ENCODE measurements around the gene DENND6B. TPM values are rescaled to one million over a fixed set of nuclear protein-coding genes. Genes with fewer than 3 reads are reported as not detected.

The DENND6B gene
- total RNA-seq, 1 experiment from 2014 or later = 2.5 TPM

DNA sequence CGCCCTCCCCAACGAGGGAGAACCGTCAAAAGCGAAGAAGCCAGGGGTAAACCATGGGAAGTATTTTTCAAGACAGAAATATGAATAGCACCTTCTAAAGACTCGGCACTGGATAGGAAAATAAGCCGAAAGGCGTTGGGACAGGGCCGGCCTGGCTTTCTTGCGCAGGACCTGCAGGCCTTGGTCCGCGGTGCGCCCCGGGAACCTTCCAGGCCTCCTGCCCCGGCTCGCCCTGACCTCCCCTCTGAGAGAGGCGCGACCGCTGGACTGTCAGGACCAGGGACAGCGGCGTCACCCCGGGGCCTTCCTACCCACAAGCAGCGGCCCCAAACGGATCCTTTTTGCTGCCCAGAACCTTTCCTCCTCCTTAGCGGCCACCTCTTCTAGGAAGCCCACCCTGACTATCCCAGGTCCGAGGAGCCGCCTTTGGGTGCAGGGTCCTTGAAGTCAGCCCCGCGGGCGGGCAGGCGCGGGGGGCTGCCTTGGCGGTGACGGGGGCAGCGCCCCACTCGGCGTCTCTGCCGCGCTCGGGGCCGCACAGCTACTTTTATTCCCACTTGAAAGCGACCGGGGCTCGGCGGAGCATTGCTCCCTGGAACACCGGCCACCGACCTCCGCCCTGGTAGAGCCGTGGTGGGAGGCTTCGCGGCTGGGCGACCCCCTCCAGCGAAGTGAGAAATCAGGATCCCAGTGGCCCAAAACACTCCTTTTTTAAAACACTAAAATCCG, 56.0 kb downstream of the DENND6B start (continued):
- TF ChIP-seq, protein P1, sequence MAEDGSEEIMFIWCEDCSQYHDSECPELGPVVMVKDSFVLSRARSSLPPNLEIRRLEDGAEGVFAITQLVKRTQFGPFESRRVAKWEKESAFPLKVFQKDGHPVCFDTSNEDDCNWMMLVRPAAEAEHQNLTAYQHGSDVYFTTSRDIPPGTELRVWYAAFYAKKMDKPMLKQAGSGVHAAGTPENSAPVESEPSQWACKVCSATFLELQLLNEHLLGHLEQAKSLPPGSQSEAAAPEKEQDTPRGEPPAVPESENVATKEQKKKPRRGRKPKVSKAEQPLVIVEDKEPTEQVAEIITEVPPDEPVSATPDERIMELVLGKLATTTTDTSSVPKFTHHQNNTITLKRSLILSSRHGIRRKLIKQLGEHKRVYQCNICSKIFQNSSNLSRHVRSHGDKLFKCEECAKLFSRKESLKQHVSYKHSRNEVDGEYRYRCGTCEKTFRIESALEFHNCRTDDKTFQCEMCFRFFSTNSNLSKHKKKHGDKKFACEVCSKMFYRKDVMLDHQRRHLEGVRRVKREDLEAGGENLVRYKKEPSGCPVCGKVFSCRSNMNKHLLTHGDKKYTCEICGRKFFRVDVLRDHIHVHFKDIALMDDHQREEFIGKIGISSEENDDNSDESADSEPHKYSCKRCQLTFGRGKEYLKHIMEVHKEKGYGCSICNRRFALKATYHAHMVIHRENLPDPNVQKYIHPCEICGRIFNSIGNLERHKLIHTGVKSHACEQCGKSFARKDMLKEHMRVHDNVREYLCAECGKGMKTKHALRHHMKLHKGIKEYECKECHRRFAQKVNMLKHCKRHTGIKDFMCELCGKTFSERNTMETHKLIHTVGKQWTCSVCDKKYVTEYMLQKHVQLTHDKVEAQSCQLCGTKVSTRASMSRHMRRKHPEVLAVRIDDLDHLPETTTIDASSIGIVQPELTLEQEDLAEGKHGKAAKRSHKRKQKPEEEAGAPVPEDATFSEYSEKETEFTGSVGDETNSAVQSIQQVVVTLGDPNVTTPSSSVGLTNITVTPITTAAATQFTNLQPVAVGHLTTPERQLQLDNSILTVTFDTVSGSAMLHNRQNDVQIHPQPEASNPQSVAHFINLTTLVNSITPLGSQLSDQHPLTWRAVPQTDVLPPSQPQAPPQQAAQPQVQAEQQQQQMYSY (CRISPR knock-in tag; IDR thresholded peaks at IDR 0.05) = no peak
- TF ChIP-seq SP1 (CRISPR knock-in tag; conservative IDR thresholded peaks at IDR 0.05) = no peak
- no peak for TF ChIP-seq CREB1 (CRISPR knock-in tag; IDR thresholded peaks at IDR 0.05)
- no peak for TF ChIP-seq ZNF317 (CRISPR knock-in tag; IDR thresholded peaks at IDR 0.05; ENCODE audit: borderline replicate concordance, low read depth)
- TF ChIP-seq, protein P2, sequence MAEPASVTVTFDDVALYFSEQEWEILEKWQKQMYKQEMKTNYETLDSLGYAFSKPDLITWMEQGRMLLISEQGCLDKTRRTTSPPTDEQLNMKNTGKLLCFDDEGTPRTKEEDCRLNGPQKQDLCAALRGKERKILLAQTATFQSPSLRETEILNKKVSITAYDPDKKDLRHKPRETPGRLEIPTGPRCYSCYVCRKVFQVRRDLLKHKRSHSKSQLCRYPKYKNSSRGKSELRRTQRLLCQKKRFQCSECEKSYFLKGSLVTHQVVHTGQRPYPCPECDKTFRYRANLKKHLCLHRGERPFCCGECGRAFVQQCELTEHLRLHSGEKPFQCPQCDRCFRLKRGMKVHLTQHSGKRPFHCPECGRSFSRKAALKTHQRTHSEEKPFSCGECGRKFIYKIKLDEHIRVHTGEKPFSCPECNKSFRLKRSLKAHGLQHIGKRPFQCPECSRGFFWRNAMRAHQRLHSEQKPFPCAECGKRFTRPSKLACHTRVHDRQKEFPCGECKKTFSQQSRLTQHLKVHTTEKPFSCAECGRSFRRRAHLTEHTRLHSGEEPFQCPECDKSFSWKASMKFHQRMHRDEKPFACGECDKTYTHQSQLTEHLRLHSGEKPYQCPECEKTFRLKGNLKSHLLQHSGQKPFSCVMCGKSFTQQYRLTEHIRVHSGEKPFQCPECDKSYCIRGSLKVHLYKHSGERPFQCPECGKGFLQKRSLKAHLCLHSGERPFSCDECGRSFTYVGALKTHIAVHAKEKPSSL (CRISPR knock-in tag; conservative IDR thresholded peaks at IDR 0.05) = no peak
- TF ChIP-seq, protein P3, sequence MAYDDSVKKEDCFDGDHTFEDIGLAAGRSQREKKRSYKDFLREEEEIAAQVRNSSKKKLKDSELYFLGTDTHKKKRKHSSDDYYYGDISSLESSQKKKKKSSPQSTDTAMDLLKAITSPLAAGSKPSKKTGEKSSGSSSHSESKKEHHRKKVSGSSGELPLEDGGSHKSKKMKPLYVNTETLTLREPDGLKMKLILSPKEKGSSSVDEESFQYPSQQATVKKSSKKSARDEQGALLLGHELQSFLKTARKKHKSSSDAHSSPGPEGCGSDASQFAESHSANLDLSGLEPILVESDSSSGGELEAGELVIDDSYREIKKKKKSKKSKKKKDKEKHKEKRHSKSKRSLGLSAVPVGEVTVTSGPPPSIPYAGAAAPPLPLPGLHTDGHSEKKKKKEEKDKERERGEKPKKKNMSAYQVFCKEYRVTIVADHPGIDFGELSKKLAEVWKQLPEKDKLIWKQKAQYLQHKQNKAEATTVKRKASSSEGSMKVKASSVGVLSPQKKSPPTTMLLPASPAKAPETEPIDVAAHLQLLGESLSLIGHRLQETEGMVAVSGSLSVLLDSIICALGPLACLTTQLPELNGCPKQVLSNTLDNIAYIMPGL (CRISPR knock-in tag; IDR thresholded peaks at IDR 0.05) = 0 out of 2 replicates have a peak, but pooled peaks have one; percentile 27
- TF ChIP-seq TEAD1 (CRISPR knock-in tag; IDR thresholded peaks at IDR 0.05) = peak; percentile 91
- TF ChIP-seq EMX1 (CRISPR knock-in tag; IDR thresholded peaks at IDR 0.05) = no peak
- no peak for TF ChIP-seq ZNF232 (CRISPR knock-in tag; IDR thresholded peaks at IDR 0.05)
- TF ChIP-seq, protein P4, sequence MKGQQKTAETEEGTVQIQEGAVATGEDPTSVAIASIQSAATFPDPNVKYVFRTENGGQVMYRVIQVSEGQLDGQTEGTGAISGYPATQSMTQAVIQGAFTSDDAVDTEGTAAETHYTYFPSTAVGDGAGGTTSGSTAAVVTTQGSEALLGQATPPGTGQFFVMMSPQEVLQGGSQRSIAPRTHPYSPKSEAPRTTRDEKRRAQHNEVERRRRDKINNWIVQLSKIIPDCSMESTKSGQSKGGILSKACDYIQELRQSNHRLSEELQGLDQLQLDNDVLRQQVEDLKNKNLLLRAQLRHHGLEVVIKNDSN (CRISPR knock-in tag; IDR thresholded peaks at IDR 0.05) = peak; percentile 46; the same call in 1 of the 2 replicates
- TF ChIP-seq, protein P5, sequence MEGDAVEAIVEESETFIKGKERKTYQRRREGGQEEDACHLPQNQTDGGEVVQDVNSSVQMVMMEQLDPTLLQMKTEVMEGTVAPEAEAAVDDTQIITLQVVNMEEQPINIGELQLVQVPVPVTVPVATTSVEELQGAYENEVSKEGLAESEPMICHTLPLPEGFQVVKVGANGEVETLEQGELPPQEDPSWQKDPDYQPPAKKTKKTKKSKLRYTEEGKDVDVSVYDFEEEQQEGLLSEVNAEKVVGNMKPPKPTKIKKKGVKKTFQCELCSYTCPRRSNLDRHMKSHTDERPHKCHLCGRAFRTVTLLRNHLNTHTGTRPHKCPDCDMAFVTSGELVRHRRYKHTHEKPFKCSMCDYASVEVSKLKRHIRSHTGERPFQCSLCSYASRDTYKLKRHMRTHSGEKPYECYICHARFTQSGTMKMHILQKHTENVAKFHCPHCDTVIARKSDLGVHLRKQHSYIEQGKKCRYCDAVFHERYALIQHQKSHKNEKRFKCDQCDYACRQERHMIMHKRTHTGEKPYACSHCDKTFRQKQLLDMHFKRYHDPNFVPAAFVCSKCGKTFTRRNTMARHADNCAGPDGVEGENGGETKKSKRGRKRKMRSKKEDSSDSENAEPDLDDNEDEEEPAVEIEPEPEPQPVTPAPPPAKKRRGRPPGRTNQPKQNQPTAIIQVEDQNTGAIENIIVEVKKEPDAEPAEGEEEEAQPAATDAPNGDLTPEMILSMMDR (IDR thresholded peaks at IDR 0.05) = no peak
- TF ChIP-seq, protein P6, sequence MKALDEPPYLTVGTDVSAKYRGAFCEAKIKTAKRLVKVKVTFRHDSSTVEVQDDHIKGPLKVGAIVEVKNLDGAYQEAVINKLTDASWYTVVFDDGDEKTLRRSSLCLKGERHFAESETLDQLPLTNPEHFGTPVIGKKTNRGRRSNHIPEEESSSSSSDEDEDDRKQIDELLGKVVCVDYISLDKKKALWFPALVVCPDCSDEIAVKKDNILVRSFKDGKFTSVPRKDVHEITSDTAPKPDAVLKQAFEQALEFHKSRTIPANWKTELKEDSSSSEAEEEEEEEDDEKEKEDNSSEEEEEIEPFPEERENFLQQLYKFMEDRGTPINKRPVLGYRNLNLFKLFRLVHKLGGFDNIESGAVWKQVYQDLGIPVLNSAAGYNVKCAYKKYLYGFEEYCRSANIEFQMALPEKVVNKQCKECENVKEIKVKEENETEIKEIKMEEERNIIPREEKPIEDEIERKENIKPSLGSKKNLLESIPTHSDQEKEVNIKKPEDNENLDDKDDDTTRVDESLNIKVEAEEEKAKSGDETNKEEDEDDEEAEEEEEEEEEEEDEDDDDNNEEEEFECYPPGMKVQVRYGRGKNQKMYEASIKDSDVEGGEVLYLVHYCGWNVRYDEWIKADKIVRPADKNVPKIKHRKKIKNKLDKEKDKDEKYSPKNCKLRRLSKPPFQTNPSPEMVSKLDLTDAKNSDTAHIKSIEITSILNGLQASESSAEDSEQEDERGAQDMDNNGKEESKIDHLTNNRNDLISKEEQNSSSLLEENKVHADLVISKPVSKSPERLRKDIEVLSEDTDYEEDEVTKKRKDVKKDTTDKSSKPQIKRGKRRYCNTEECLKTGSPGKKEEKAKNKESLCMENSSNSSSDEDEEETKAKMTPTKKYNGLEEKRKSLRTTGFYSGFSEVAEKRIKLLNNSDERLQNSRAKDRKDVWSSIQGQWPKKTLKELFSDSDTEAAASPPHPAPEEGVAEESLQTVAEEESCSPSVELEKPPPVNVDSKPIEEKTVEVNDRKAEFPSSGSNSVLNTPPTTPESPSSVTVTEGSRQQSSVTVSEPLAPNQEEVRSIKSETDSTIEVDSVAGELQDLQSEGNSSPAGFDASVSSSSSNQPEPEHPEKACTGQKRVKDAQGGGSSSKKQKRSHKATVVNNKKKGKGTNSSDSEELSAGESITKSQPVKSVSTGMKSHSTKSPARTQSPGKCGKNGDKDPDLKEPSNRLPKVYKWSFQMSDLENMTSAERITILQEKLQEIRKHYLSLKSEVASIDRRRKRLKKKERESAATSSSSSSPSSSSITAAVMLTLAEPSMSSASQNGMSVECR (CRISPR knock-in tag; IDR thresholded peaks at IDR 0.05; ENCODE audit: borderline replicate concordance) = peak; percentile 96
- TF ChIP-seq, protein P7, sequence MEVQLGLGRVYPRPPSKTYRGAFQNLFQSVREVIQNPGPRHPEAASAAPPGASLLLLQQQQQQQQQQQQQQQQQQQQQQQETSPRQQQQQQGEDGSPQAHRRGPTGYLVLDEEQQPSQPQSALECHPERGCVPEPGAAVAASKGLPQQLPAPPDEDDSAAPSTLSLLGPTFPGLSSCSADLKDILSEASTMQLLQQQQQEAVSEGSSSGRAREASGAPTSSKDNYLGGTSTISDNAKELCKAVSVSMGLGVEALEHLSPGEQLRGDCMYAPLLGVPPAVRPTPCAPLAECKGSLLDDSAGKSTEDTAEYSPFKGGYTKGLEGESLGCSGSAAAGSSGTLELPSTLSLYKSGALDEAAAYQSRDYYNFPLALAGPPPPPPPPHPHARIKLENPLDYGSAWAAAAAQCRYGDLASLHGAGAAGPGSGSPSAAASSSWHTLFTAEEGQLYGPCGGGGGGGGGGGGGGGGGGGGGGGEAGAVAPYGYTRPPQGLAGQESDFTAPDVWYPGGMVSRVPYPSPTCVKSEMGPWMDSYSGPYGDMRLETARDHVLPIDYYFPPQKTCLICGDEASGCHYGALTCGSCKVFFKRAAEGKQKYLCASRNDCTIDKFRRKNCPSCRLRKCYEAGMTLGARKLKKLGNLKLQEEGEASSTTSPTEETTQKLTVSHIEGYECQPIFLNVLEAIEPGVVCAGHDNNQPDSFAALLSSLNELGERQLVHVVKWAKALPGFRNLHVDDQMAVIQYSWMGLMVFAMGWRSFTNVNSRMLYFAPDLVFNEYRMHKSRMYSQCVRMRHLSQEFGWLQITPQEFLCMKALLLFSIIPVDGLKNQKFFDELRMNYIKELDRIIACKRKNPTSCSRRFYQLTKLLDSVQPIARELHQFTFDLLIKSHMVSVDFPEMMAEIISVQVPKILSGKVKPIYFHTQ (CRISPR knock-in tag; IDR thresholded peaks at IDR 0.05) = no peak
- TF ChIP-seq GTF2I (CRISPR knock-in tag; conservative IDR thresholded peaks at IDR 0.05) = no peak
- no peak for TF ChIP-seq HMGA2 (CRISPR knock-in tag; IDR thresholded peaks at IDR 0.05)
- no peak for TF ChIP-seq SOX15 (CRISPR knock-in tag; IDR thresholded peaks at IDR 0.05)
- no peak for TF ChIP-seq ELF4 (CRISPR knock-in tag; IDR thresholded peaks at IDR 0.05; ENCODE audit: low read depth)
- TF ChIP-seq NR2C2 (CRISPR knock-in tag; IDR thresholded peaks at IDR 0.05) = no peak

All from WTC11 (cell line).